HCT116 (cell line): ENCODE data around the gene ATXN2. TPM values are rescaled to one million over a fixed set of nuclear protein-coding genes. Genes with fewer than 3 reads are reported as not detected.

Experiments
- ATAC-seq: fragments of 200-7000 bp; cut with Tn5 transposase; 2 replicates; pipeline ENCODE4 v1.9.1; 2020; ENCODE audit warnings: mild to moderate bottlenecking, moderate library complexity
- BruUV-seq: library from RNA; stranded (reverse); fragments of 400-500 nt; replicated peaks from 2 replicates; lab custom pipeline; 2021; lab: Mats Ljungman, UMichigan
- CTCF ChIA-PET: fragments of 300-600 bp; sonication (Branson Sonifier 250); formaldehyde crosslinking; loops from one replicate; lab custom pipeline; 2021; ENCODE audit warnings: antibody characterized with exemption; lab: Charles Lee
- POLR2A ChIA-PET: fragments of 300-600, 350-600 bp; sonication (Branson Sonifier 250); formaldehyde crosslinking; loops from one replicate; lab custom pipeline; 2021; ENCODE audit warnings: antibody characterized with exemption; lab: Charles Lee
- RAD21 ChIA-PET, 2 experiments: fragments of 300-600 bp; sonication (Branson Sonifier 250); formaldehyde crosslinking; loops; one replicate each; lab custom pipeline; 2023; ENCODE audit warnings: low total read pairs in 2 of 2; ENCODE audit not compliant: uncharacterized antibody in 2 of 2, unreplicated experiment in 2 of 2, low non-redundant PET in 1 of 2; lab: Charles Lee
- DNase-seq: peaks from one replicate; pipeline ENCODE4 v3.0.0-alpha.2; 2010; ENCODE audit warnings: low read depth, low spot score
- H2AFZ ChIP-seq: fragments of 200-600 bp; shearing (Covaris generic), sonication (generic); 2 replicates; pipeline ENCODE4 v1.6.1; 2017; ENCODE audit warnings: low read depth, mixed run types, mixed read lengths, antibody characterized with exemption, low read length; ENCODE audit not compliant: poor library complexity, severe bottlenecking
- H3K27ac ChIP-seq: 2 replicates; pipeline ENCODE4 v1.5.1; 2012; ENCODE audit warnings: low read depth, low read length
- H3K27me3 ChIP-seq: fragments of 200-600 bp; sonication (generic); 2 replicates; pipeline ENCODE4 v1.6.1; 2016; ENCODE audit warnings: mixed run types, low read length, mixed read lengths; ENCODE audit not compliant: insufficient read depth
- H3K36me3 ChIP-seq, 2 experiments: fragments of 200-500 bp in 1 of 2; fragments of 200-600 bp in 1 of 2; sonication (Bioruptor generic) in 1 of 2; sonication (generic) in 1 of 2; 2 replicates each; pipeline versions ENCODE4 v1.5.1 to v1.6.1; 2014 to 2016; ENCODE audit warnings: low read length in 2 of 2, inconsistent platforms in 1 of 2, mixed read lengths in 1 of 2, mixed run types in 1 of 2; ENCODE audit not compliant: insufficient read depth in 2 of 2, control insufficient read depth in 1 of 2
- H3K4me1 ChIP-seq, 2 experiments: fragments of 200-600 bp in 1 of 2; sonication (generic) in 1 of 2; 2 replicates each; pipeline versions ENCODE4 v1.5.1 to v1.6.1; 2012 to 2017; ENCODE audit warnings: low read length in 2 of 2, inconsistent platforms in 1 of 2, mild to moderate bottlenecking in 1 of 2, mixed read lengths in 1 of 2, mixed run types in 1 of 2, moderate library complexity in 1 of 2; ENCODE audit not compliant: insufficient read depth in 2 of 2, control insufficient read depth in 1 of 2
- H3K4me2 ChIP-seq: fragments of 200-600 bp; sonication (generic); 2 replicates; pipeline ENCODE4 v1.6.1; 2017; ENCODE audit warnings: mixed run types, low read length, mixed read lengths
- H3K4me3 ChIP-seq, 2 experiments: fragments of 200-600 bp in 1 of 2; sonication (generic) in 1 of 2; replicated peaks in 1 of 2; 2 replicates each; pipeline ENCODE4 v1.5.1; 2011 to 2016; ENCODE audit warnings: low read length in 2 of 2, control low read depth in 1 of 2, low read depth in 1 of 2, mild to moderate bottlenecking in 1 of 2, mixed read lengths in 1 of 2, mixed run types in 1 of 2
- H3K79me2 ChIP-seq: fragments of 200-600 bp; sonication (generic); 2 replicates; pipeline ENCODE4 v1.6.1; 2017; ENCODE audit warnings: mild to moderate bottlenecking, mixed run types, low read length, moderate library complexity, mixed read lengths; ENCODE audit not compliant: insufficient read depth
- H3K9ac ChIP-seq: fragments of 200-600 bp; sonication (generic); 2 replicates; pipeline ENCODE4 v1.6.1; 2016; ENCODE audit warnings: low read length, mixed read lengths
- H3K9me2 ChIP-seq: fragments of 200-600 bp; sonication (generic), shearing (Covaris generic); 2 replicates; pipeline ENCODE4 v1.6.1; 2017; ENCODE audit warnings: mixed run types, mild to moderate bottlenecking, moderate library complexity; ENCODE audit not compliant: insufficient read depth
- H3K9me3 ChIP-seq, 2 experiments: fragments of 200-500 bp in 1 of 2; fragments of 200-600 bp in 1 of 2; sonication (Bioruptor generic) in 1 of 2; sonication (generic) in 1 of 2; 2 replicates each; pipeline ENCODE4 v1.6.1; 2014 to 2017; ENCODE audit warnings: low read length in 2 of 2, mixed read lengths in 2 of 2, inconsistent platforms in 1 of 2, low read depth in 1 of 2, mild to moderate bottlenecking in 1 of 2, mixed run types in 1 of 2, moderate library complexity in 1 of 2; ENCODE audit not compliant: control insufficient read depth in 1 of 2, insufficient read depth in 1 of 2
- H4K20me1 ChIP-seq: fragments of 200-600 bp; sonication (generic), shearing (Covaris generic); 2 replicates; pipeline ENCODE4 v1.6.1; 2017; ENCODE audit warnings: mixed run types, mild to moderate bottlenecking, moderate library complexity; ENCODE audit not compliant: insufficient read depth
- CEBPB ChIP-seq: IDR thresholded peaks from 2 replicates; pipeline ENCODE4 v1.6.1; 2012; ENCODE audit warnings: low read depth
- EGR1 ChIP-seq: IDR thresholded peaks from 2 replicates; pipeline ENCODE4 v1.6.1; 2012; ENCODE audit warnings: low read depth
- EZH2 ChIP-seq: fragments of 200-600 bp; sonication (generic); IDR thresholded peaks from 2 replicates; pipeline ENCODE4 v1.6.1; 2017; ENCODE audit warnings: antibody characterized with exemption, mixed run types
- EZH2phosphoT487 ChIP-seq: fragments of 200-600 bp; IDR thresholded peaks from 2 replicates; pipeline ENCODE4 v1.6.1; 2018; ENCODE audit warnings: antibody characterized with exemption, borderline replicate concordance
- JUND ChIP-seq: IDR thresholded peaks from 2 replicates; pipeline ENCODE4 v1.6.1; 2012
- POLR2A ChIP-seq: IDR thresholded peaks from 2 replicates; pipeline ENCODE4 v1.7.0; 2011; ENCODE audit warnings: borderline replicate concordance; ENCODE audit not compliant: insufficient read depth, insufficient read length; ENCODE audit errors: extremely low read depth
- RAD21 ChIP-seq: IDR thresholded peaks from 2 replicates; pipeline ENCODE4 v1.6.1; 2012; ENCODE audit warnings: low read depth, mild to moderate bottlenecking
- SIN3A ChIP-seq: IDR thresholded peaks from 2 replicates; pipeline ENCODE4 v1.6.1; 2012; ENCODE audit warnings: low read depth
- SP1 ChIP-seq: IDR thresholded peaks from 2 replicates; pipeline ENCODE4 v1.6.1; 2012; ENCODE audit warnings: low read depth
- SRF ChIP-seq: IDR thresholded peaks from 2 replicates; pipeline ENCODE4 v1.6.1; 2012; ENCODE audit warnings: low read depth
- TCF7L2 ChIP-seq: IDR thresholded peaks from 2 replicates; pipeline ENCODE4 v1.7.0; 2011; ENCODE audit warnings: borderline replicate concordance, inconsistent platforms; ENCODE audit not compliant: insufficient read depth, insufficient read length; ENCODE audit errors: extremely low read depth
- YY1 ChIP-seq: IDR thresholded peaks from 2 replicates; pipeline ENCODE4 v1.6.1; 2011; ENCODE audit warnings: low read length, low read depth, moderate library complexity, mild to moderate bottlenecking; ENCODE audit not compliant: insufficient replicate concordance; ENCODE audit errors: extremely low read depth
- ZFX ChIP-seq: fragments of 450-650 bp; IDR thresholded peaks from 2 replicates; pipeline ENCODE4 v1.6.1; 2017
- ZNF274 ChIP-seq: fragments of 200-500 bp; sonication (Bioruptor generic); IDR thresholded peaks from 2 replicates; pipeline ENCODE4 v1.6.1; 2014; ENCODE audit warnings: mild to moderate bottlenecking, low read depth, low read length, inconsistent platforms
- intact Hi-C: fragments of 100-400 bp; cut with micrococcal nuclease; formaldehyde crosslinking; loops from 2 replicates; pipeline ENCODE4 v1.10.0; 2022
- total RNA-seq: library from RNA; stranded (reverse); gene quantifications from one replicate; pipeline ENCODE4 v1.2.1, GENCODE V29; 2021; ENCODE audit not compliant: unreplicated experiment
- TF ChIP-seq, protein P1 (sequence below): IDR thresholded peaks from 2 replicates; pipeline ENCODE4 v1.6.1; 2012

Gene ATXN2
- total RNA-seq, 1 experiment from 2014 or later = 72.7 TPM

DNA sequence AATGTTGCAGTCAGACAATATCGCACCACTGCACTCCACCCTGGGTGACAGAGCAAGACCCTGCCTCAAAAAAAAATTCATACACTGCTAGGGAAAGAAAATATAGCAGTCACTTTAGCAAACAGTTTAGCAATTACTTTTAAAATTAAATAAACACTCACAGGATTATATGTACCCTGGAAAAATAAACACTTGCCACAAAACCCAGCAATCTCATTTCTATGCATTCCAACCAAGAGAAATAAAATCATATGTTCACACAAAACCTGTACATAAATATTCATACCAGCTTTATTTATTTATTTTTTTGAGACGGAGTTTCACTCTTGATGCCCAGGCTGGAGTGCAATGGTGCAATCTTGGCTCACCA, 20.2 kb downstream of the ATXN2 start:
- 0 out of 2 replicates have a peak, but pooled peaks cover 4% of the 10 kb centered on the region for H4K20me1 ChIP-seq
- peaks cover 89% of the 10 kb centered on the region for H3K79me2 ChIP-seq
- peaks cover 10 to 29% of the 10 kb centered on the region in 2 experiments for H3K4me1 ChIP-seq
- H3K4me3 ChIP-seq = 0 out of 4 replicates have a peak overlapping the region, but pooled peaks of 1 of the 2 experiments have one; percentile 9
- RAD21 ChIA-PET = no interaction called here
- H3K4me2 ChIP-seq = peak overlapping the region; percentile 41
- peak overlapping the region; percentile 49 for H3K27ac ChIP-seq
- no peaks in the 10 kb centered on the region for H3K27me3 ChIP-seq
- ATAC-seq (no peak), DNase-seq (no peak)
- intact Hi-C loops = no loop called here
- POLR2A ChIA-PET = no interaction called here
- CTCF ChIA-PET = no interaction called here
- H3K9ac ChIP-seq = no peak overlapping the region
- no TSS peak for BruUV-seq
- TF ChIP-seq SP1 = no peak
- TF ChIP-seq SRF = no peak
- no peak for TF ChIP-seq EZH2
- no peak for TF ChIP-seq YY1
- no peak for TF ChIP-seq JUND
- no peak for TF ChIP-seq SIN3A
- TF ChIP-seq, protein P1, sequence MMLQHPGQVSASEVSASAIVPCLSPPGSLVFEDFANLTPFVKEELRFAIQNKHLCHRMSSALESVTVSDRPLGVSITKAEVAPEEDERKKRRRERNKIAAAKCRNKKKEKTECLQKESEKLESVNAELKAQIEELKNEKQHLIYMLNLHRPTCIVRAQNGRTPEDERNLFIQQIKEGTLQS = no peak
- TF ChIP-seq EGR1 = no peak
- TF ChIP-seq CEBPB = no peak
- TF ChIP-seq EZH2phosphoT487 = no peak
- TF ChIP-seq ZFX = no peak
- no peak for TF ChIP-seq TCF7L2
- no peak for TF ChIP-seq POLR2A
- no peak for TF ChIP-seq RAD21
- no peak for TF ChIP-seq ZNF274
- H3K9me3 ChIP-seq = no peaks in the 10 kb centered on the region
- no peak overlapping the region for H2AFZ ChIP-seq
- H3K36me3 ChIP-seq = no peaks in the 10 kb centered on the region
- H3K9me2 ChIP-seq = no peaks in the 10 kb centered on the region
